H9 (cell line): ENCODE results near the gene MXRA7. TPM values are rescaled to one million over a fixed set of nuclear protein-coding genes. Genes with fewer than 3 reads are reported as not detected.

Experiments used
- DNase-seq: peaks from one replicate; pipeline ENCODE4 v3.0.0-alpha.2; 2017
- H2AFZ ChIP-seq: one replicate; pipeline ENCODE4 v1.6.1; 2013; ENCODE audit warnings: mild to moderate bottlenecking, low read length, control low read depth, moderate library complexity
- H2AK5ac ChIP-seq: 2 replicates; pipeline ENCODE4 v1.6.1; 2013; ENCODE audit warnings: low read length, control low read depth, mixed read lengths; ENCODE audit not compliant: insufficient read length
- H2BK120ac ChIP-seq: one replicate; pipeline ENCODE4 v1.6.1; 2013; ENCODE audit warnings: low read depth, mild to moderate bottlenecking, low read length, control low read depth, inconsistent platforms; ENCODE audit not compliant: poor library complexity, severe bottlenecking
- H2BK12ac ChIP-seq: 2 replicates; pipeline ENCODE4 v1.6.1; 2013; ENCODE audit warnings: low read length, control low read depth, mixed read lengths, low read depth; ENCODE audit not compliant: insufficient read length
- H2BK15ac ChIP-seq: 2 replicates; pipeline ENCODE4 v1.6.1; 2013; ENCODE audit warnings: low read depth, low read length, control low read depth
- H2BK20ac ChIP-seq: one replicate; pipeline ENCODE4 v1.6.1; 2013; ENCODE audit warnings: low read depth, mild to moderate bottlenecking, low read length, control low read depth, inconsistent platforms; ENCODE audit not compliant: poor library complexity, severe bottlenecking
- H2BK5ac ChIP-seq: 2 replicates; pipeline ENCODE4 v1.6.1; 2013; ENCODE audit warnings: low read length, control low read depth, mixed read lengths; ENCODE audit not compliant: insufficient read length
- H3K14ac ChIP-seq: 2 replicates; pipeline ENCODE4 v1.6.1; 2013; ENCODE audit warnings: low read length, control low read depth; ENCODE audit not compliant: insufficient read depth
- H3K18ac ChIP-seq: 2 replicates; pipeline ENCODE4 v1.6.1; 2013; ENCODE audit warnings: low read depth, mild to moderate bottlenecking, mixed read lengths, low read length, control low read depth; ENCODE audit not compliant: insufficient read length
- H3K23ac ChIP-seq: 2 replicates; pipeline ENCODE4 v1.6.1; 2013; ENCODE audit warnings: low read length, control low read depth, mixed read lengths, low read depth; ENCODE audit not compliant: insufficient read length
- H3K23me2 ChIP-seq: 2 replicates; pipeline ENCODE4 v1.6.1; 2013; ENCODE audit warnings: low read depth, mild to moderate bottlenecking, mixed read lengths, low read length, control low read depth; ENCODE audit not compliant: insufficient read length, poor library complexity, severe bottlenecking
- H3K27ac ChIP-seq: 2 replicates; pipeline ENCODE4 v1.5.1; 2013; ENCODE audit warnings: low read length, control low read depth, mixed read lengths, low read depth; ENCODE audit not compliant: insufficient read length
- H3K27me3 ChIP-seq: 2 replicates; pipeline ENCODE4 v1.6.1; 2013; ENCODE audit warnings: low read length, control low read depth, inconsistent platforms; ENCODE audit not compliant: insufficient read depth
- H3K4ac ChIP-seq: 2 replicates; pipeline ENCODE4 v1.6.1; 2013; ENCODE audit warnings: low read depth, mild to moderate bottlenecking, control low read depth, inconsistent platforms, low read length, moderate library complexity
- H3K4me1 ChIP-seq: 2 replicates; pipeline ENCODE4 v1.6.1; 2013; ENCODE audit warnings: low read length, control low read depth, inconsistent platforms; ENCODE audit not compliant: insufficient read depth
- H3K4me2 ChIP-seq: 2 replicates; pipeline ENCODE4 v1.6.1; 2013; ENCODE audit warnings: low read length, control low read depth, mixed read lengths; ENCODE audit not compliant: insufficient read length, insufficient read depth
- H3K56ac ChIP-seq: 2 replicates; pipeline ENCODE4 v1.6.1; 2013; ENCODE audit warnings: low read depth, mild to moderate bottlenecking, mixed read lengths, low read length, control low read depth; ENCODE audit not compliant: insufficient read length
- H3K79me1 ChIP-seq: 2 replicates; pipeline ENCODE4 v1.6.1; 2013; ENCODE audit warnings: low read depth, mild to moderate bottlenecking, moderate library complexity, low read length, control low read depth, inconsistent platforms; ENCODE audit not compliant: insufficient read depth, poor library complexity, severe bottlenecking
- H3K79me2 ChIP-seq: 2 replicates; pipeline ENCODE4 v1.6.1; 2013; ENCODE audit warnings: low read length, control low read depth, inconsistent platforms; ENCODE audit not compliant: insufficient read depth
- H3K9ac ChIP-seq: 2 replicates; pipeline ENCODE4 v1.6.1; 2013; ENCODE audit warnings: low read length, control low read depth, mixed read lengths; ENCODE audit not compliant: insufficient read length; ENCODE audit errors: extremely low read depth
- H3K9me3 ChIP-seq: one replicate; pipeline ENCODE4 v1.6.1; 2013; ENCODE audit warnings: low read depth, low read length, inconsistent platforms; ENCODE audit not compliant: control insufficient read depth
- H3T11ph ChIP-seq: one replicate; pipeline ENCODE4 v1.6.1; 2013; ENCODE audit warnings: mild to moderate bottlenecking, low read length, control low read depth, inconsistent platforms
- H4K20me1 ChIP-seq: one replicate; pipeline ENCODE4 v1.6.1; 2013; ENCODE audit not compliant: control insufficient read depth, insufficient read length, insufficient read depth
- H4K5ac ChIP-seq: 2 replicates; pipeline ENCODE4 v1.6.1; 2013; ENCODE audit warnings: low read depth, mild to moderate bottlenecking, mixed read lengths, low read length, control low read depth; ENCODE audit not compliant: insufficient read length
- H4K8ac ChIP-seq: replicated peaks from 2 replicates; pipeline ENCODE4 v1.6.1; 2013; ENCODE audit warnings: low read length, control low read depth, mixed read lengths, low read depth; ENCODE audit not compliant: insufficient read length
- H4K91ac ChIP-seq: 2 replicates; pipeline ENCODE4 v1.6.1; 2013; ENCODE audit warnings: low read depth, mild to moderate bottlenecking, moderate library complexity, mixed read lengths, low read length, control low read depth; ENCODE audit not compliant: insufficient read length
- H3K27ac Mint-ChIP-seq, 3 experiments: 2 replicates in 2 of 3; 3 replicates in 1 of 3; pipeline ENCODE4 v1.8.0; 2020 to 2021; ENCODE audit warnings: mixed read lengths in 3 of 3, mild to moderate bottlenecking in 1 of 3, moderate library complexity in 1 of 3
- H3K27me3 Mint-ChIP-seq: 2 replicates; pipeline ENCODE4 v1.8.0; 2021; ENCODE audit warnings: low read depth, mild to moderate bottlenecking, moderate library complexity, mixed read lengths
- H3K36me3 Mint-ChIP-seq, 3 experiments: 2 replicates in 2 of 3; 3 replicates in 1 of 3; pipeline ENCODE4 v1.8.0; 2020 to 2021; ENCODE audit warnings: low read depth in 3 of 3, mixed read lengths in 3 of 3; ENCODE audit not compliant: insufficient read depth in 1 of 3
- H3K4me1 Mint-ChIP-seq, 2 experiments: 2 replicates each; pipeline ENCODE4 v1.8.0; 2020; ENCODE audit warnings: mixed read lengths in 2 of 2
- H3K4me3 Mint-ChIP-seq, 2 experiments: 2 replicates in 1 of 2; 3 replicates in 1 of 2; pipeline ENCODE4 v1.8.0; 2020 to 2021; ENCODE audit warnings: mild to moderate bottlenecking in 2 of 2, mixed read lengths in 2 of 2, moderate library complexity in 1 of 2
- H3K9me3 Mint-ChIP-seq, 2 experiments: 2 replicates in 1 of 2; 3 replicates in 1 of 2; pipeline ENCODE4 v1.8.0; 2020; ENCODE audit warnings: mild to moderate bottlenecking in 2 of 2, mixed read lengths in 2 of 2, moderate library complexity in 1 of 2
- WGBS: extraction: QIAGEN DNeasy Blood & Tissue Kit; methylation state at CpG from one replicate; pipeline ENCODE4 v1.1.7; 2013; ENCODE audit warnings: missing lambda C conversion rate, low lambda C conversion rate, mixed read lengths; ENCODE audit not compliant: insufficient read length; ENCODE audit errors: extremely low coverage; 5-methylcytosine and 5-hydroxymethylcytosine counted together
- total RNA-seq: library from RNA; stranded (reverse); gene quantifications from 2 replicates; pipeline ENCODE4 v1.2.1, GENCODE V29; 2021
- TF ChIP-seq, protein P1 (sequence below): fragments of 200-600 bp; sonication (generic); conservative IDR thresholded peaks from 3 replicates; pipeline ENCODE4 v1.8.0; 2021; ENCODE audit warnings: antibody characterized with exemption, mild to moderate bottlenecking

Gene MXRA7
- total RNA-seq, 1 experiment from 2014 or later = 28.2 TPM

DNA sequence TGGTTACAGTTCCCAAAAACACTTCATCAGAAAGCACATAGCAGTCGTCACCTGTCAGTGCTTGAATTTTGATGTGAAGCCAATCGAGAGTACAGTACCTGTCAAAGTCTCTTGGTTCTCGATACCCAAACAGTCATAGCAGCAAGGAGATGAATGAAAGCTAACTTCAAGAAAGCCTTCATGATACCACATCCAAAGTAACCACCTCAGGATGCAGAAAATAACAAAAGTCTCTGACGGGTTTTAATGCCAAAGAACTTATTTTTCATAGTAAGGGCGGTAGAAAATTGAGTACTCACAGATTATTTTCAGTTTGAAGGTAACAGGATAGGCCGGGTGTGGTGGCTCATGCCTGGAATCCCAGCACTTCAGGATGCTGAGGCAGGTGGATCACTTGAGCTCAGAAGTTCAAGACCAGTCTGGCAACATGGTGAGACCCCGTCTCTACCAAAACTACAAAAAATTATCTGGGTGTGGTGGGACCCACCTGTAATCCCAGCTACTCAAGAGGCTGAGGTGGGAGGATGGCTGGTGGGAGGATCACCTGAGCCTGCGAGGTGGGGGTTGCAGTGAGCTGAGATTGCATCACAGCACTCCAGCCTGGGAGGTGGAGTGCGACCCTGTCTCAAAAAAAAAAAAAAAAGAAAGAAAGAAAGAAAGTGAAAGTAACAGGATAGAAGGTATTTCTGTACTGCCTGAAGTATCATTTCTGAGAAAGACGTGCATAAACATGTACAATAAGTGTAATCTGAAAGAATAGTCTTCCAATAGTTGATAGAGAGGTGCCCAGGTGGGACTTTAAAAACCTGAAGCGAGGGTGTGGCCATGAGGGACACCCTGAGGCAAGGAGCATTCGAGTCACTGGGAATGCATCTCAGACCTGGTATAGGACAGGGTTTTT is 42.5 kb upstream of the MXRA7 start:
- Histone ChIP-seq H3K4me2 (no peak overlapping the region), H2BK120ac (no peak overlapping the region), H4K8ac (no peak overlapping the region), H3K79me1 (no peaks in the 10 kb centered on the region), H4K20me1 (no peaks in the 10 kb centered on the region), H3K4ac (no peak overlapping the region), H2AK5ac (no peak overlapping the region), H3K56ac (no peak overlapping the region), H3K23me2 (no peaks in the 10 kb centered on the region), H2BK20ac (no peak overlapping the region), H2AFZ (no peak overlapping the region), H3K27ac (no peak overlapping the region), H3K9ac (no peak overlapping the region), H2BK5ac (no peak overlapping the region), H2BK15ac (no peak overlapping the region), H3K79me2 (no peaks in the 10 kb centered on the region), H3K23ac (no peak overlapping the region), H3K4me1 (no peaks in the 10 kb centered on the region), H4K91ac (no peak overlapping the region), H3K18ac (no peak overlapping the region), H3T11ph (no peak overlapping the region), H3K27me3 (no peaks in the 10 kb centered on the region), H3K9me3 (no peaks in the 10 kb centered on the region), H3K14ac (no peak overlapping the region), H2BK12ac (no peak overlapping the region), H4K5ac (no peak overlapping the region)
- no peak for DNase-seq
- no CpG with 5 or more reads among the region's 12 CpGs for WGBS
- Mint-ChIP-seq H3K4me3 (no peak overlapping the region; a peak in 1 of 5 replicates), H3K36me3 (peaks cover 12 to 39% (median 15%) of the 10 kb centered on the region in 3 experiments), H3K27me3 (no peaks in the 10 kb centered on the region), H3K27ac (peak overlapping the region in 1 of 3 experiments; percentile 30; a peak in 2 of 7 replicates), H3K9me3 (no peaks in the 10 kb centered on the region; a peak in 1 of 5 replicates), H3K4me1 (no peaks in the 10 kb centered on the region)
- TF ChIP-seq, protein P1, sequence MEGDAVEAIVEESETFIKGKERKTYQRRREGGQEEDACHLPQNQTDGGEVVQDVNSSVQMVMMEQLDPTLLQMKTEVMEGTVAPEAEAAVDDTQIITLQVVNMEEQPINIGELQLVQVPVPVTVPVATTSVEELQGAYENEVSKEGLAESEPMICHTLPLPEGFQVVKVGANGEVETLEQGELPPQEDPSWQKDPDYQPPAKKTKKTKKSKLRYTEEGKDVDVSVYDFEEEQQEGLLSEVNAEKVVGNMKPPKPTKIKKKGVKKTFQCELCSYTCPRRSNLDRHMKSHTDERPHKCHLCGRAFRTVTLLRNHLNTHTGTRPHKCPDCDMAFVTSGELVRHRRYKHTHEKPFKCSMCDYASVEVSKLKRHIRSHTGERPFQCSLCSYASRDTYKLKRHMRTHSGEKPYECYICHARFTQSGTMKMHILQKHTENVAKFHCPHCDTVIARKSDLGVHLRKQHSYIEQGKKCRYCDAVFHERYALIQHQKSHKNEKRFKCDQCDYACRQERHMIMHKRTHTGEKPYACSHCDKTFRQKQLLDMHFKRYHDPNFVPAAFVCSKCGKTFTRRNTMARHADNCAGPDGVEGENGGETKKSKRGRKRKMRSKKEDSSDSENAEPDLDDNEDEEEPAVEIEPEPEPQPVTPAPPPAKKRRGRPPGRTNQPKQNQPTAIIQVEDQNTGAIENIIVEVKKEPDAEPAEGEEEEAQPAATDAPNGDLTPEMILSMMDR = no peak
